Ovary (tissue), 3 donors: Measurements from ENCODE around the gene QPCT.

Experiments used
- CTCF ChIP-seq, 3 donors: fragments of 450-650 bp in 2 of 3; fragments of 200-600 bp in 1 of 3; IDR thresholded peaks; one replicate each; pipeline versions ENCODE4 v1.5.1 to v1.8.0; 2016 to 2022; ENCODE audit warnings: antibody characterized with exemption in 3 of 3, mild to moderate bottlenecking in 1 of 3
- EP300 ChIP-seq: sonication (generic); formaldehyde crosslinking; IDR thresholded peaks from one replicate; pipeline ENCODE4 v1.6.1; 2017; ENCODE audit warnings: antibody characterized with exemption
- POLR2A ChIP-seq: fragments of 450-650 bp; IDR thresholded peaks from one replicate; pipeline ENCODE4 v1.6.1; 2017; ENCODE audit warnings: antibody characterized with exemption, mild to moderate bottlenecking, moderate library complexity
- donor health status: DM: no; HTN: no; CAD: no.

GRCh38 chr2:37322368-37322767 is 22.1 kb upstream of the QPCT start:
- TF ChIP-seq CTCF (IDR thresholded peaks at IDR 0.05) (no peak), EP300 (no peak), POLR2A (no peak)
